GM12872 (cell line): ENCODE results near the gene FXYD1.

Source experiments
- CTCF ChIP-seq: IDR thresholded peaks from 3 replicates; pipeline ENCODE4 v1.5.1; 2011; ENCODE audit warnings: low read depth, mild to moderate bottlenecking, low read length, moderate library complexity; ENCODE audit not compliant: insufficient read depth

Gene FXYD1

GRCh38 chr19:35167251-35168119, 28.9 kb downstream of the FXYD1 start:
- TF ChIP-seq CTCF, result no peak

GRCh38 chr19:35168196-35168595, 29.6 kb downstream of the FXYD1 start:
- TF ChIP-seq CTCF, result no peak

- no peak for TF ChIP-seq CTCF
These were observed 30.8 kb downstream of the FXYD1 start for GRCh38 chr19:35169221-35169995.

- no peak for TF ChIP-seq CTCF
These were observed 31.9 kb downstream of the FXYD1 start for GRCh38 chr19:35170359-35171061.

- TF ChIP-seq CTCF, result no peak
These were observed 33.1 kb downstream of the FXYD1 start for GRCh38 chr19:35171730-35172129.

- no peak for TF ChIP-seq CTCF
These were observed 35.6 kb downstream of the FXYD1 start for GRCh38 chr19:35174226-35174625.

- no peak for TF ChIP-seq CTCF
These were observed 37.6 kb downstream of the FXYD1 start for GRCh38 chr19:35176181-35176570.
